Omental fat pad (tissue), 4 donors: ENCODE results near the gene NKX3-2. TPM values are rescaled to one million over a fixed set of nuclear protein-coding genes. Genes with fewer than 3 reads are reported as not detected.

Experiments
- ATAC-seq: fragments of 150-250 bp; one replicate; pipeline ENCODE4 v1.9.1; 2016; ENCODE audit warnings: mild to moderate bottlenecking, moderate library complexity; ENCODE audit not compliant: low FRiP score
- DNase-seq: peaks from one replicate; pipeline ENCODE4 v3.0.0-alpha.2; 2019; ENCODE audit warnings: low spot score
- CTCF ChIP-seq, 3 donors: fragments of 450-650 bp; IDR thresholded peaks; one replicate each; pipeline ENCODE4 v1.5.1; 2016 to 2017; ENCODE audit warnings: antibody characterized with exemption in 3 of 3, mild to moderate bottlenecking in 3 of 3, moderate library complexity in 2 of 3
- total RNA-seq, 4 donors: library from RNA; depleted of rRNA; stranded (reverse); fragments of >200 nt; gene quantifications; one replicate each; pipeline ENCODE4 v1.1.0, GENCODE V29; 2016

The NKX3-2 gene
- total RNA-seq, 4 donors from 2014 or later: 0.24 to 2.2 (median 1.2) TPM

GRCh38 chr4:13540446-13541175, 3.7 kb downstream of the NKX3-2 start:
- DNase-seq: no peak
- TF ChIP-seq CTCF (IDR thresholded peaks at IDR 0.05): no peak
- no peak for ATAC-seq

- TF ChIP-seq CTCF (IDR thresholded peaks at IDR 0.05): no peak
- DNase-seq (no peak), ATAC-seq (no peak)
These were observed 4.5 kb downstream of the NKX3-2 start for GRCh38 chr4:13539619-13540445.

GRCh38 chr4:13539047-13539618, 5.2 kb downstream of the NKX3-2 start:
- no peak for DNase-seq
- TF ChIP-seq CTCF (IDR thresholded peaks at IDR 0.05): no peak
- no peak for ATAC-seq

GRCh38 chr4:13538427-13538973, 5.8 kb downstream of the NKX3-2 start:
- no peak for ATAC-seq
- no peak for DNase-seq
- TF ChIP-seq CTCF (IDR thresholded peaks at IDR 0.05): no peak

- TF ChIP-seq CTCF (IDR thresholded peaks at IDR 0.05): no peak
- ATAC-seq: no peak
- DNase-seq: no peak
These were observed 6.5 kb downstream of the NKX3-2 start for GRCh38 chr4:13537832-13538177.

- ATAC-seq (no peak), DNase-seq (no peak)
- no peak for TF ChIP-seq CTCF (IDR thresholded peaks at IDR 0.05)
These were observed 7.1 kb downstream of the NKX3-2 start for GRCh38 chr4:13537011-13537831.
